WI38 (cell line): ENCODE data around the gene FADS2.
A peak's percentile ranks its signal among the peaks of the same experiment; 100 is the strongest.

Experiments used
- H3K4me3 ChIP-seq: 2 replicates; pipeline ENCODE4 v1.5.1; 2011; ENCODE audit warnings: low read depth, mild to moderate bottlenecking, control low read depth, low read length
- CTCF ChIP-seq: IDR thresholded peaks from 2 replicates; pipeline ENCODE4 v1.5.1; 2012; ENCODE audit warnings: low read depth, mild to moderate bottlenecking, control low read depth, low read length

FADS2 gene

GRCh38 chr11:61797263-61797944 is 30.7 kb upstream of the FADS2 start:
- peak; percentile 48 for TF ChIP-seq CTCF
- H3K4me3 ChIP-seq, result no peak overlapping the region

GRCh38 chr11:61799665-61800284 is 28.3 kb upstream of the FADS2 start:
- H3K4me3 ChIP-seq, result no peak overlapping the region
- TF ChIP-seq CTCF, result no peak

- H3K4me3 ChIP-seq, result no peak overlapping the region
- no peak for TF ChIP-seq CTCF
Measured at GRCh38 chr11:61800331-61801281, 27.5 kb upstream of the FADS2 start.

GRCh38 chr11:61802605-61803004 is 25.5 kb upstream of the FADS2 start:
- no peak overlapping the region for H3K4me3 ChIP-seq
- no peak for TF ChIP-seq CTCF

- H3K4me3 ChIP-seq, result no peak overlapping the region
- TF ChIP-seq CTCF, result no peak
Measured at GRCh38 chr11:61803889-61804647, 24.0 kb upstream of the FADS2 start.

- TF ChIP-seq CTCF, result no peak
- H3K4me3 ChIP-seq, result no peak overlapping the region
Measured at GRCh38 chr11:61805146-61805545, 23.0 kb upstream of the FADS2 start.
